ENCODE data around the gene FBXO40. TPM values are rescaled to one million over a fixed set of nuclear protein-coding genes. Genes with fewer than 3 reads are reported as not detected.

Gene FBXO40
- not detected for total RNA-seq (ENCODE audit: unreplicated experiment)
- long read RNA-seq, result 0 reads

GRCh38 chr3:121592856-121593702 lies at the start of gene FBXO40:
Gene FBXO40, plus strand, starts transcription at chr3:121593379. Its CDS starts 27,197 bp downstream, at chr3:121620576.
- peak within 1 kb of the TSS; percentile 50 for H3K4me3 Mint-ChIP-seq (ENCODE audit: unreplicated experiment)

DNA sequence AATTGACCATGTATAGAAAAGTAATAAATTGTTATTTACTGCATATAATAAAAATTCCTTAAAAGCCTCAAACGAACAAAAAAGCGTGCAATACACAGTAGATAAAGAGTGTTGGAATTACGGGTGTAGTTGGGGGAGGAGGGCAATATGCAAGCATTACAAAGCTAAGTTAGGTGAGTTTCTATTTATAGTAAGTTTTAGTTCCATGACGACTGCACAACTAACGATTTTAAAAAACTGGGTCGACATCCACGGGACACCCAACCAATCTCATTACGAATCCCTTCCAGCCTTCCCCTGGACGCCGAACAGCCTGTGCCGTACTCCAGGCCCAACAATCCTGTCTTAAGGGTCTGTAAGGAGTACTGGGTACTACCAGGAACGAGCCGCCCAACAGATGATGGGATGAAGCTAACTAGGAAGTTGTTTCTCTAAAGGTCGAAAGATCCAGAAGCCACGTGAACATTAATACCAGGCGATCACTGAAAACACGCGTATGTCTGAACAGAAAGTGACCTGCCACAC lies 48.1 kb upstream of the FBXO40 start:
- Mint-ChIP-seq H3K4me3 (ENCODE audit: unreplicated experiment) (peak overlapping the region; percentile 96), H3K4me1 (ENCODE audit: unreplicated experiment) (peaks cover 6% of the 10 kb centered on the region), H3K9me3 (ENCODE audit: unreplicated experiment) (no peaks in the 10 kb centered on the region), H3K36me3 (ENCODE audit: low read depth, unreplicated experiment) (no peaks in the 10 kb centered on the region), H3K27ac (ENCODE audit: unreplicated experiment) (peak overlapping the region; percentile 72), H3K27me3 (ENCODE audit: unreplicated experiment) (peaks cover 2% of the 10 kb centered on the region)
- TF ChIP-seq, protein P1, sequence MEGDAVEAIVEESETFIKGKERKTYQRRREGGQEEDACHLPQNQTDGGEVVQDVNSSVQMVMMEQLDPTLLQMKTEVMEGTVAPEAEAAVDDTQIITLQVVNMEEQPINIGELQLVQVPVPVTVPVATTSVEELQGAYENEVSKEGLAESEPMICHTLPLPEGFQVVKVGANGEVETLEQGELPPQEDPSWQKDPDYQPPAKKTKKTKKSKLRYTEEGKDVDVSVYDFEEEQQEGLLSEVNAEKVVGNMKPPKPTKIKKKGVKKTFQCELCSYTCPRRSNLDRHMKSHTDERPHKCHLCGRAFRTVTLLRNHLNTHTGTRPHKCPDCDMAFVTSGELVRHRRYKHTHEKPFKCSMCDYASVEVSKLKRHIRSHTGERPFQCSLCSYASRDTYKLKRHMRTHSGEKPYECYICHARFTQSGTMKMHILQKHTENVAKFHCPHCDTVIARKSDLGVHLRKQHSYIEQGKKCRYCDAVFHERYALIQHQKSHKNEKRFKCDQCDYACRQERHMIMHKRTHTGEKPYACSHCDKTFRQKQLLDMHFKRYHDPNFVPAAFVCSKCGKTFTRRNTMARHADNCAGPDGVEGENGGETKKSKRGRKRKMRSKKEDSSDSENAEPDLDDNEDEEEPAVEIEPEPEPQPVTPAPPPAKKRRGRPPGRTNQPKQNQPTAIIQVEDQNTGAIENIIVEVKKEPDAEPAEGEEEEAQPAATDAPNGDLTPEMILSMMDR (IDR thresholded peaks at IDR 0.05; ENCODE audit: unreplicated experiment), result no peak
- DNase-seq (ENCODE audit: low spot score), result peak; percentile 4

More at GRCh38 chr3:121592856-121593702, at the start of gene FBXO40:
- Mint-ChIP-seq H3K4me1 (ENCODE audit: unreplicated experiment) (peaks cover 4% of the 10 kb centered on the region), H3K36me3 (ENCODE audit: low read depth, unreplicated experiment) (no peaks in the 10 kb centered on the region), H3K27ac (ENCODE audit: unreplicated experiment) (no peak within 1 kb of the TSS), H3K27me3 (ENCODE audit: unreplicated experiment) (no peaks in the 10 kb centered on the region), H3K9me3 (ENCODE audit: unreplicated experiment) (no peaks in the 10 kb centered on the region)
- TF ChIP-seq, protein P1 (IDR thresholded peaks at IDR 0.05; ENCODE audit: unreplicated experiment), result no peak
- DNase-seq (ENCODE audit: low spot score), result peak; percentile 13

GRCh38 chr3:121545574-121546455 lies 47.4 kb upstream of the FBXO40 start, which contains the start of gene POLQ:
Gene POLQ, minus strand, starts transcription at chr3:121545988. Its CDS starts 111 bp downstream, at chr3:121545877.
- H3K27ac Mint-ChIP-seq (ENCODE audit: unreplicated experiment), result peak within 1 kb of the TSS; percentile 72
- peak within 1 kb of the TSS; percentile 96 for H3K4me3 Mint-ChIP-seq (ENCODE audit: unreplicated experiment)
- H3K9me3 Mint-ChIP-seq (ENCODE audit: unreplicated experiment), result no peaks in the 10 kb centered on the region
- peaks cover 3% of the 10 kb centered on the region for H3K27me3 Mint-ChIP-seq (ENCODE audit: unreplicated experiment)
- TF ChIP-seq, protein P1 (IDR thresholded peaks at IDR 0.05; ENCODE audit: unreplicated experiment), result no peak
- no peaks in the 10 kb centered on the region for H3K36me3 Mint-ChIP-seq (ENCODE audit: low read depth, unreplicated experiment)
- peaks cover 6% of the 10 kb centered on the region for H3K4me1 Mint-ChIP-seq (ENCODE audit: unreplicated experiment)
- peak; percentile 68 for DNase-seq (ENCODE audit: low spot score)

- Mint-ChIP-seq H3K4me3 (ENCODE audit: unreplicated experiment) (no peak overlapping the region), H3K27me3 (ENCODE audit: unreplicated experiment) (peaks cover 3% of the 10 kb centered on the region), H3K9me3 (ENCODE audit: unreplicated experiment) (no peaks in the 10 kb centered on the region), H3K36me3 (ENCODE audit: low read depth, unreplicated experiment) (no peaks in the 10 kb centered on the region), H3K27ac (ENCODE audit: unreplicated experiment) (no peak overlapping the region), H3K4me1 (ENCODE audit: unreplicated experiment) (no peaks in the 10 kb centered on the region)
- no peak for DNase-seq (ENCODE audit: low spot score)
- TF ChIP-seq, protein P1 (IDR thresholded peaks at IDR 0.05; ENCODE audit: unreplicated experiment), result no peak
Measured at GRCh38 chr3:121552379-121552778, 40.8 kb upstream of the FBXO40 start.

Measured in endothelial cell (in vitro differentiated cells).